AG04450 (cell line): ENCODE measurements around the gene EIPR1. TPM values are rescaled to one million over a fixed set of nuclear protein-coding genes. Genes with fewer than 3 reads are reported as not detected.

ENCODE experiments used
- CTCF ChIA-PET: fragments of 300-600, 350-600 bp; formaldehyde crosslinking; extraction: SDS; loops from one replicate; lab custom pipeline; 2022; ENCODE audit warnings: antibody characterized with exemption, inconsistent platforms; lab: Charles Lee
- POLR2A ChIA-PET: fragments of 350-600 bp; formaldehyde crosslinking; extraction: SDS; loops from one replicate; lab custom pipeline; 2021; ENCODE audit warnings: antibody characterized with exemption, inconsistent platforms; lab: Yijun Ruan, JAX
- DNase-seq: peaks from one replicate; pipeline ENCODE4 v3.0.0-alpha.2; 2011; ENCODE audit warnings: low read depth, low spot score
- H3K27ac ChIP-seq: one replicate; pipeline ENCODE4 v1.5.1; 2012; ENCODE audit warnings: low read depth, low read length, control low read depth
- H3K27me3 ChIP-seq: one replicate; pipeline ENCODE4 v1.6.0; 2012; ENCODE audit warnings: low read length; ENCODE audit not compliant: control insufficient read depth, insufficient read depth
- H3K4me3 ChIP-seq: 2 replicates; pipeline ENCODE4 v1.5.1; 2011; ENCODE audit warnings: mild to moderate bottlenecking, low read depth, low read length, control low read depth
- H3K9me3 ChIP-seq: 2 replicates; pipeline ENCODE4 v1.5.1; 2012; ENCODE audit warnings: low read length; ENCODE audit not compliant: control insufficient read depth, insufficient read depth
- CTCF ChIP-seq: IDR thresholded peaks from 2 replicates; pipeline ENCODE4 v1.5.1; 2011; ENCODE audit warnings: low read depth, low read length, control low read depth, inconsistent platforms
- polyA plus RNA-seq: library from polyadenylated mRNA; depleted of rRNA; stranded (reverse); fragments of >200 nt; gene quantifications from 2 replicates; pipeline ENCODE4 v1.2.3, GENCODE V29; 2011

The EIPR1 gene
- polyA plus RNA-seq, 1 experiment: 33.2 TPM

- peaks cover 5% of the 10 kb centered on the region; the same call in 1 of the 2 replicates for H3K9me3 ChIP-seq
- H3K4me3 ChIP-seq: no peak overlapping the region
- ChIA-PET CTCF (interaction anchor here (1.2 to 1.3 kb wide), 2 partner anchors 10 kb away, joined by 4 to 6 read pairs; no protein-coding TSS in a partner anchor), POLR2A (no interaction called here)
- no peak overlapping the region for H3K27ac ChIP-seq
- no peak for DNase-seq
- no peaks in the 10 kb centered on the region for H3K27me3 ChIP-seq
- no peak for TF ChIP-seq CTCF
These were observed 64.9 kb downstream of the EIPR1 start for GRCh38 chr2:3312576-3313345.

- no peaks in the 10 kb centered on the region; the same call in 1 of the 2 replicates for H3K9me3 ChIP-seq
- ChIA-PET CTCF (interaction anchor here (1.3 kb wide), 1 partner anchor 8 kb away, joined by 6 read pairs; no protein-coding TSS in a partner anchor), POLR2A (no interaction called here)
- no peak overlapping the region for H3K4me3 ChIP-seq
- no peak for TF ChIP-seq CTCF
- H3K27ac ChIP-seq: no peak overlapping the region
- no peak for DNase-seq
- no peaks in the 10 kb centered on the region for H3K27me3 ChIP-seq
These were observed 66.0 kb downstream of the EIPR1 start for GRCh38 chr2:3311601-3312000.

GRCh38 chr2:3309496-3310355, 67.9 kb downstream of the EIPR1 start:
- ChIA-PET POLR2A (no interaction called here), CTCF (interaction anchor here (0.6 kb wide), 1 partner anchor 55 kb away, joined by 5 read pairs; no protein-coding TSS in a partner anchor)
- TF ChIP-seq CTCF: no peak
- H3K4me3 ChIP-seq: no peak overlapping the region
- no peaks in the 10 kb centered on the region; the same call in 1 of the 2 replicates for H3K9me3 ChIP-seq
- no peaks in the 10 kb centered on the region for H3K27me3 ChIP-seq
- H3K27ac ChIP-seq: no peak overlapping the region
- DNase-seq: no peak

- Histone ChIP-seq H3K9me3 (no peaks in the 10 kb centered on the region; the same call in 1 of the 2 replicates), H3K4me3 (no peak overlapping the region), H3K27ac (no peak overlapping the region), H3K27me3 (no peaks in the 10 kb centered on the region)
- CTCF ChIA-PET: no interaction called here
- no peak for TF ChIP-seq CTCF
- DNase-seq: no peak
- POLR2A ChIA-PET: no interaction called here
These were observed 69.7 kb downstream of the EIPR1 start for GRCh38 chr2:3307901-3308300.

GRCh38 chr2:3307236-3307635, 70.4 kb downstream of the EIPR1 start:
- H3K27ac ChIP-seq: no peak overlapping the region
- no peaks in the 10 kb centered on the region for H3K27me3 ChIP-seq
- H3K4me3 ChIP-seq: no peak overlapping the region
- no peak for TF ChIP-seq CTCF
- ChIA-PET POLR2A (no interaction called here), CTCF (no interaction called here)
- no peak for DNase-seq
- no peaks in the 10 kb centered on the region; the same call in 1 of the 2 replicates for H3K9me3 ChIP-seq
